NCI-H2107 (cell line): Measurements from ENCODE around the gene TBCB.
"Not testable (repeated sequence)": the region's sequence is repeated elsewhere in the genome, so short reads cannot be mapped to it uniquely, and the experiment has no call there.

ENCODE experiments used
- DNase-seq: peaks from one replicate; lab custom pipeline; 2025; lab: John Stamatoyannopoulos, UW

The TBCB gene

GRCh38 chr19:36173846-36174245 lies 58.6 kb downstream of the TBCB start:
- not testable (repeated sequence) for DNase-seq
